K562 (cell line): Measurements from ENCODE around the gene SNPH. TPM values are rescaled to one million over a fixed set of nuclear protein-coding genes. Genes with fewer than 3 reads are reported as not detected.

Source experiments
- BCL6 ChIP-seq: fragments of 250-450 bp; sonication (Bioruptor Pico); IDR thresholded peaks from 2 replicates; pipeline ENCODE4 v1.4.0; 2020
- FIP1L1 ChIP-seq: fragments of 200-400 bp; formaldehyde crosslinking; IDR thresholded peaks from 2 replicates; pipeline ENCODE4 v1.6.1; 2018; ENCODE audit warnings: mild to moderate bottlenecking, low read depth, low read length; ENCODE audit not compliant: poor library complexity, severe bottlenecking
- GATAD2B ChIP-seq: fragments of 450-650 bp; IDR thresholded peaks from 2 replicates; pipeline ENCODE4 v1.6.1; 2017; ENCODE audit warnings: mild to moderate bottlenecking, borderline replicate concordance
- HMBOX1 ChIP-seq: sonication (generic); IDR thresholded peaks from 2 replicates; pipeline ENCODE4 v1.6.1; 2016
- KDM1A ChIP-seq, 2 experiments: fragments of 450-650 bp; IDR thresholded peaks; 2 replicates each; pipeline ENCODE4 v1.6.1; 2016; ENCODE audit warnings: mild to moderate bottlenecking in 2 of 2
- KLF13 ChIP-seq: fragments of 450-650 bp; IDR thresholded peaks from 2 replicates; pipeline ENCODE4 v1.6.1; 2016; ENCODE audit warnings: missing genetic modification characterization, low read depth, mild to moderate bottlenecking, missing compliant biosample characterization, moderate library complexity, borderline replicate concordance
- MCM7 ChIP-seq, 2 experiments: fragments of 450-650 bp; IDR thresholded peaks; 2 replicates each; pipeline ENCODE4 v1.6.1; 2016 to 2018
- MTA1 ChIP-seq: fragments of 450-650 bp; IDR thresholded peaks from 2 replicates; pipeline ENCODE4 v1.6.1; 2017; ENCODE audit warnings: borderline replicate concordance
- MTF1 ChIP-seq: fragments of 250-450 bp; sonication (Bioruptor Pico); IDR thresholded peaks from 2 replicates; pipeline ENCODE4 v1.9.0; 2021; ENCODE audit warnings: moderate library complexity, mild to moderate bottlenecking, inconsistent platforms, borderline replicate concordance
- MXI1 ChIP-seq: IDR thresholded peaks from 2 replicates; pipeline ENCODE4 v1.6.1; 2011; ENCODE audit warnings: low read depth, mild to moderate bottlenecking, improper control_type of control experiment, low read length
- PTRF ChIP-seq: fragments of 450-650 bp; IDR thresholded peaks from 2 replicates; pipeline ENCODE4 v1.6.1; 2016; ENCODE audit warnings: mild to moderate bottlenecking, missing genetic modification characterization, missing compliant biosample characterization
- RBM17 ChIP-seq: fragments of 200-400 bp; formaldehyde crosslinking; IDR thresholded peaks from 2 replicates; pipeline ENCODE4 v1.6.1; 2017; ENCODE audit warnings: low read depth, mild to moderate bottlenecking, low read length, borderline replicate concordance
- SIRT6 ChIP-seq: IDR thresholded peaks from one replicate; pipeline ENCODE4 v1.6.1; 2012; ENCODE audit warnings: low read depth, mild to moderate bottlenecking, control low read depth, inconsistent platforms, low read length, moderate library complexity
- SMARCC2 ChIP-seq: fragments of 450-650 bp; IDR thresholded peaks from 2 replicates; pipeline ENCODE4 v1.6.1; 2017; ENCODE audit warnings: antibody characterized with exemption, moderate library complexity, mild to moderate bottlenecking, low read depth
- SP1 ChIP-seq: sonication (generic); formaldehyde crosslinking; IDR thresholded peaks from 2 replicates; pipeline ENCODE4 v1.8.1; 2022; ENCODE audit warnings: mild to moderate bottlenecking, missing genetic modification reagents
- SRSF7 ChIP-seq: fragments of 200-400 bp; formaldehyde crosslinking; optimal IDR thresholded peaks from 2 replicates; pipeline ENCODE3; 2017; ENCODE audit warnings: mild to moderate bottlenecking, low read depth, low read length
- SUPT5H ChIP-seq: fragments of 450-650 bp; IDR thresholded peaks from 2 replicates; pipeline ENCODE4 v1.6.1; 2016
- TAF15 ChIP-seq: fragments of 200-400 bp; formaldehyde crosslinking; IDR thresholded peaks from 2 replicates; pipeline ENCODE4 v1.6.1; 2017; ENCODE audit warnings: mild to moderate bottlenecking, low read depth, low read length, moderate library complexity
- TAF7 ChIP-seq: fragments of 450-650 bp; IDR thresholded peaks from 2 replicates; pipeline ENCODE4 v1.6.1; 2016; ENCODE audit warnings: missing genetic modification characterization, missing compliant biosample characterization
- TARDBP ChIP-seq: fragments of 450-650 bp; IDR thresholded peaks from 2 replicates; pipeline ENCODE4 v1.6.1; 2016
- TCF7L2 ChIP-seq: fragments of 150-350 bp; IDR thresholded peaks from 2 replicates; pipeline ENCODE4 v1.6.1; 2016; ENCODE audit warnings: low read depth, mild to moderate bottlenecking, low read length, moderate library complexity
- TCFL5 ChIP-seq: fragments of 250-450 bp; sonication (Bioruptor Pico); conservative IDR thresholded peaks from 2 replicates; pipeline ENCODE4 v1.6.1; 2021; ENCODE audit warnings: mild to moderate bottlenecking, moderate library complexity, matching md5 sums
- TEAD1 ChIP-seq, 2 experiments: fragments of 450-650 bp in 1 of 2; sonication (generic) in 1 of 2; formaldehyde crosslinking; IDR thresholded peaks; 2 replicates each; pipeline versions ENCODE4 v1.4.0 to v1.8.0; 2020 to 2022; ENCODE audit warnings: mild to moderate bottlenecking in 2 of 2, missing genetic modification reagents in 1 of 2
- TOE1 ChIP-seq, 2 experiments: fragments of 450-650 bp in 1 of 2; sonication (generic) in 1 of 2; formaldehyde crosslinking in 1 of 2; IDR thresholded peaks; 2 replicates each; pipeline versions ENCODE4 v1.7.1 to v1.8.0; 2016 to 2022; ENCODE audit warnings: borderline replicate concordance in 2 of 2, mild to moderate bottlenecking in 2 of 2, antibody characterized with exemption in 1 of 2, inconsistent platforms in 1 of 2, low read depth in 1 of 2, missing genetic modification reagents in 1 of 2, moderate library complexity in 1 of 2
- WHSC1 ChIP-seq: IDR thresholded peaks from one replicate; pipeline ENCODE4 v1.6.1; 2012; ENCODE audit warnings: low read length, control low read depth, inconsistent platforms
- XRCC4 ChIP-seq: IDR thresholded peaks from one replicate; pipeline ENCODE4 v1.6.1; 2011; ENCODE audit not compliant: insufficient read depth, insufficient read length; ENCODE audit errors: extremely low read depth
- ZBTB43 ChIP-seq: sonication (generic); formaldehyde crosslinking; IDR thresholded peaks from 2 replicates; pipeline ENCODE4 v1.8.0; 2023; ENCODE audit warnings: mild to moderate bottlenecking, missing genetic modification reagents
- ZNF282 ChIP-seq: sonication (generic); formaldehyde crosslinking; IDR thresholded peaks from 2 replicates; pipeline ENCODE4 v1.8.1; 2023; ENCODE audit warnings: missing genetic modification reagents
- ZNF589 ChIP-seq: fragments of 200-800 bp; sonication (Bioruptor generic); IDR thresholded peaks from 2 replicates; pipeline ENCODE4 v1.6.1; 2016; ENCODE audit warnings: low read depth, missing genetic modification characterization, missing compliant biosample characterization
- polyA plus RNA-seq, 8 experiments: library from polyadenylated mRNA; depleted of rRNA in 4 of 8; stranded (reverse) in 5 of 8; unstranded in 3 of 8; fragments of >200 nt; fragmentation: Nextera tagmentation in 2 of 8; fragmentation: Illumina TruSeq in 1 of 8; extraction: Ambion mirVana in 2 of 8; extraction: Trizol in 1 of 8; gene quantifications; 2 replicates each; pipeline versions ENCODE4 v1.2.1 to v1.2.3, GENCODE V29; 2011 to 2014; ENCODE audit warnings: inconsistent platforms in 1 of 8, missing spikeins in 1 of 8
- total RNA-seq, 7 experiments: library from RNA; depleted of rRNA in 6 of 7; stranded (reverse); fragments of >200 nt in 6 of 7; fragmentation: Illumina TruSeq in 2 of 7; extraction: Trizol in 2 of 7; gene quantifications; 2 replicates each; pipeline versions ENCODE4 v1.2.1 to v1.2.3, GENCODE V29; 2011 to 2021; ENCODE audit warnings: low replicate concordance in 1 of 7

SNPH gene
- total and polyA plus RNA-seq, 9 of the 15 experiments (the other 6 are each of a cell fraction or from before 2014, with no cell fraction given): 0.03 to 4.2 (median 1.4) TPM

- TF ChIP-seq HMBOX1 (no peak), KDM1A (IDR thresholded peaks at IDR 0.05) (no peak; a peak in 1 of 4 replicates), MTA1 (peak; percentile 51; the same call in 1 of the 2 replicates), GATAD2B (no peak), TOE1 (IDR thresholded peaks at IDR 0.05; ENCODE audit: borderline replicate concordance) (peak; percentile 49; the same call in 1 of the 2 replicates), TOE1 (CRISPR knock-in tag; IDR thresholded peaks at IDR 0.05; ENCODE audit: borderline replicate concordance, low read depth) (0 out of 2 replicates have a peak, but pooled peaks have one; percentile 20), ZNF589 (CRISPR knock-in tag) (0 out of 2 replicates have a peak, but pooled peaks have one; percentile 58), ZNF282 (CRISPR knock-in tag) (no peak), RBM17 (no peak), TAF15 (no peak), SMARCC2 (no peak), TARDBP (no peak), WHSC1 (no peak), SUPT5H (peak; percentile 91), TCF7L2 (no peak), TAF7 (peak; percentile 79; the same call in 1 of the 2 replicates), MXI1 (peak; percentile 100), ZBTB43 (CRISPR knock-in tag) (peak; percentile 90), MCM7 (IDR thresholded peaks at IDR 0.05) (no peak), SIRT6 (no peak), FIP1L1 (peak; percentile 21), TEAD1 (CRISPR knock-in tag; IDR thresholded peaks at IDR 0.05) (peak in 1 of 2 experiments; percentile 18; a peak in 1 of 4 replicates), SRSF7 (no peak), MTF1 (CRISPR knock-in tag) (no peak), XRCC4 (no peak), KLF13 (tag) (no peak), SP1 (peak; percentile 50), PTRF (tag) (no peak), BCL6 (CRISPR knock-in tag) (no peak), TCFL5 (CRISPR knock-in tag) (no peak)
Observed at GRCh38 chr20:1325173-1326030, 59.3 kb downstream of the SNPH start (continued).
